PFSK-1 (cell line): ENCODE measurements around the gene FOXP4.

Experiments used
- FOXP2 ChIP-seq: optimal IDR thresholded peaks from 2 replicates; pipeline ENCODE3; 2011; ENCODE audit warnings: borderline replicate concordance, control low read depth, inconsistent platforms; ENCODE audit not compliant: insufficient read depth; ENCODE audit errors: extremely low read length, extremely low read depth
- POLR2AphosphoS5 ChIP-seq: IDR thresholded peaks from 2 replicates; pipeline ENCODE4 v1.6.1; 2012; ENCODE audit warnings: low read depth, mild to moderate bottlenecking, control low read depth, low read length, moderate library complexity
- REST ChIP-seq, 2 experiments: IDR thresholded peaks; 2 replicates each; pipeline versions ENCODE4 v1.6.1 to v1.8.0; 2011 to 2012; ENCODE audit warnings: low read depth in 2 of 2, low read length in 2 of 2, control low read depth in 1 of 2, inconsistent platforms in 1 of 2, mild to moderate bottlenecking in 1 of 2, moderate library complexity in 1 of 2; ENCODE audit not compliant: insufficient read depth in 1 of 2
- SIN3A ChIP-seq: IDR thresholded peaks from 2 replicates; pipeline ENCODE4 v1.6.1; 2012; ENCODE audit warnings: mild to moderate bottlenecking, low read length, moderate library complexity, borderline replicate concordance; ENCODE audit not compliant: insufficient read depth
- TAF1 ChIP-seq: IDR thresholded peaks from 2 replicates; pipeline ENCODE4 v1.6.1; 2012; ENCODE audit warnings: low read length, control low read depth, borderline replicate concordance; ENCODE audit not compliant: insufficient read depth

The FOXP4 gene

GRCh38 chr6:41651246-41651961 is 105.2 kb downstream of the FOXP4 start:
- no peak for TF ChIP-seq SIN3A
- no peak for TF ChIP-seq FOXP2
- no peak for TF ChIP-seq POLR2AphosphoS5
- TF ChIP-seq REST (IDR thresholded peaks at IDR 0.05; ENCODE audit: insufficient read depth in 1 of 2, low read depth in 2 of 2, low read length in 2 of 2): no peak
- no peak for TF ChIP-seq TAF1
